Ishikawa (cell line): ENCODE results near the gene CD300LD.

Experiments used
- CEBPB ChIP-seq: IDR thresholded peaks from 2 replicates; pipeline ENCODE4 v1.6.1; 2012
- CREB1 ChIP-seq: IDR thresholded peaks from 2 replicates; pipeline ENCODE4 v1.6.1; 2012; ENCODE audit warnings: low read depth
- EGR1 ChIP-seq: IDR thresholded peaks from 2 replicates; pipeline ENCODE4 v1.6.1; 2012
- FOXM1 ChIP-seq: IDR thresholded peaks from 2 replicates; pipeline ENCODE4 v1.6.1; 2012; ENCODE audit warnings: low read depth, borderline replicate concordance
- RAD21 ChIP-seq: IDR thresholded peaks from 2 replicates; pipeline ENCODE4 v1.6.1; 2012; ENCODE audit warnings: low read depth
- TCF12 ChIP-seq: IDR thresholded peaks from 2 replicates; pipeline ENCODE4 v1.6.1; 2012; ENCODE audit warnings: low read depth
- TEAD4 ChIP-seq: IDR thresholded peaks from 2 replicates; pipeline ENCODE4 v1.6.1; 2012
- YY1 ChIP-seq: IDR thresholded peaks from 2 replicates; pipeline ENCODE4 v1.6.1; 2012; ENCODE audit warnings: low read depth
- ZBTB7A ChIP-seq: IDR thresholded peaks from 2 replicates; pipeline ENCODE4 v1.6.1; 2012; ENCODE audit warnings: low read depth
- TF ChIP-seq, protein P1 (sequence below): IDR thresholded peaks from 2 replicates; pipeline ENCODE4 v1.6.1; 2012
- TF ChIP-seq, protein P2 (sequence below): IDR thresholded peaks from 2 replicates; pipeline ENCODE4 v1.6.1; 2012; ENCODE audit warnings: low read depth, mild to moderate bottlenecking

DNA sequence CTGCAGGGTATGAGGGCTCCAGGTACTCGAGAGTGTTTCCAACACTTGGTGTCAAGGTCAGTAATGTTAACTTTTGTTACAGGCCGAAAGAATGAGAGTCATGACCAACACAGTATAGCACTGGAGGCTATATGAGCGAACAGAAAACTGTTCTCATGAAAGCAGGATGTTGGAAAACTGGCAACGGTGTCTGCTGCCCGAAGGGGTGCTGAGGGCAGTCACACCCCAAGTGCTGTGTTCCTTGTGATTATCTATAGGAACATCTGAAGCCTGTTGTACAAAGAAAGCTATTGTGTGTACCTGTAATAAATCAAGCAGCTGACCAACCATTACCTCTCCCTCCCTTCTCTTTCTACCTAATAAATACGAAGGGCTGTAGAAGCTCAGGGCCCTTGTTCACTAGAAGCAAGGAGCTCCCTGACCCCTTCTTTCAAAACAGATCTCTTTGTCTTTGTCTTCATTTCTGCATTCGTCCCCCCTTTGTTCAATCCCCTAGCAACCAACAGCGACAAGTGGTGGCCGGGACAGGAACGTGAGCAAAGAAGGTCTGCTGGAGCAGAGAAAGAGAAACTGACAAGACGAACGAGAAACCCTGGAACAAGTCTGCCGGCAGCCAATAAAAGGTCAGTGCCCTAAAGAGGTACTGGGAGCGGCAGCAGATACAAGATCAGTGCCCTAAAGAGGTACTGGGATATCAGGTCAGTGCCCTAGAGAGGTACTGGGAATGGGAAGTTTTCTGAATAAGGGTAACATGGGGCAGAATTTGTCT lies 7.6 kb downstream of the CD300LD start:
- TF ChIP-seq YY1 (no peak), FOXM1 (no peak), TEAD4 (no peak), TCF12 (no peak), CEBPB (no peak), ZBTB7A (no peak), RAD21 (no peak), EGR1 (no peak), CREB1 (no peak)
- TF ChIP-seq, protein P1, sequence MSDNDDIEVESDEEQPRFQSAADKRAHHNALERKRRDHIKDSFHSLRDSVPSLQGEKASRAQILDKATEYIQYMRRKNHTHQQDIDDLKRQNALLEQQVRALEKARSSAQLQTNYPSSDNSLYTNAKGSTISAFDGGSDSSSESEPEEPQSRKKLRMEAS: no peak
- TF ChIP-seq, protein P2, sequence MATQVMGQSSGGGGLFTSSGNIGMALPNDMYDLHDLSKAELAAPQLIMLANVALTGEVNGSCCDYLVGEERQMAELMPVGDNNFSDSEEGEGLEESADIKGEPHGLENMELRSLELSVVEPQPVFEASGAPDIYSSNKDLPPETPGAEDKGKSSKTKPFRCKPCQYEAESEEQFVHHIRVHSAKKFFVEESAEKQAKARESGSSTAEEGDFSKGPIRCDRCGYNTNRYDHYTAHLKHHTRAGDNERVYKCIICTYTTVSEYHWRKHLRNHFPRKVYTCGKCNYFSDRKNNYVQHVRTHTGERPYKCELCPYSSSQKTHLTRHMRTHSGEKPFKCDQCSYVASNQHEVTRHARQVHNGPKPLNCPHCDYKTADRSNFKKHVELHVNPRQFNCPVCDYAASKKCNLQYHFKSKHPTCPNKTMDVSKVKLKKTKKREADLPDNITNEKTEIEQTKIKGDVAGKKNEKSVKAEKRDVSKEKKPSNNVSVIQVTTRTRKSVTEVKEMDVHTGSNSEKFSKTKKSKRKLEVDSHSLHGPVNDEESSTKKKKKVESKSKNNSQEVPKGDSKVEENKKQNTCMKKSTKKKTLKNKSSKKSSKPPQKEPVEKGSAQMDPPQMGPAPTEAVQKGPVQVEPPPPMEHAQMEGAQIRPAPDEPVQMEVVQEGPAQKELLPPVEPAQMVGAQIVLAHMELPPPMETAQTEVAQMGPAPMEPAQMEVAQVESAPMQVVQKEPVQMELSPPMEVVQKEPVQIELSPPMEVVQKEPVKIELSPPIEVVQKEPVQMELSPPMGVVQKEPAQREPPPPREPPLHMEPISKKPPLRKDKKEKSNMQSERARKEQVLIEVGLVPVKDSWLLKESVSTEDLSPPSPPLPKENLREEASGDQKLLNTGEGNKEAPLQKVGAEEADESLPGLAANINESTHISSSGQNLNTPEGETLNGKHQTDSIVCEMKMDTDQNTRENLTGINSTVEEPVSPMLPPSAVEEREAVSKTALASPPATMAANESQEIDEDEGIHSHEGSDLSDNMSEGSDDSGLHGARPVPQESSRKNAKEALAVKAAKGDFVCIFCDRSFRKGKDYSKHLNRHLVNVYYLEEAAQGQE: no peak
